Adipocyte (in vitro differentiated cells): Measurements from ENCODE around the gene MARCHF5.
A peak's percentile ranks its signal among the peaks of the same experiment; 100 is the strongest.
"Not testable (repeated sequence)": the region's sequence is repeated elsewhere in the genome, so short reads cannot be mapped to it uniquely, and the experiment has no call there.

ENCODE experiments used
- DNase-seq: peaks from one replicate; pipeline ENCODE4 v3.0.0-alpha.2; 2015; ENCODE audit warnings: low read depth
- H3K27me3 ChIP-seq: replicated peaks from 2 replicates; pipeline ENCODE4 v1.7.0; 2013; ENCODE audit warnings: mild to moderate bottlenecking, low read length, moderate library complexity; ENCODE audit not compliant: control insufficient read depth, insufficient read depth
- H3K36me3 ChIP-seq: 2 replicates; pipeline ENCODE4 v1.7.0; 2013; ENCODE audit warnings: low read length, mild to moderate bottlenecking, moderate library complexity; ENCODE audit not compliant: control insufficient read depth, insufficient read depth, severe bottlenecking
- H3K4me1 ChIP-seq: 2 replicates; pipeline ENCODE4 v1.7.0; 2013; ENCODE audit warnings: mild to moderate bottlenecking, low read length, moderate library complexity; ENCODE audit not compliant: control insufficient read depth, insufficient read depth
- H3K4me3 ChIP-seq: 2 replicates; pipeline ENCODE4 v1.7.0; 2013; ENCODE audit warnings: mild to moderate bottlenecking, low read length, moderate library complexity
- H3K9ac ChIP-seq: 2 replicates; pipeline ENCODE4 v1.7.0; 2013; ENCODE audit warnings: mild to moderate bottlenecking, low read length, moderate library complexity
- H3K9me3 ChIP-seq: 2 replicates; pipeline ENCODE4 v1.7.0; 2013; ENCODE audit warnings: mild to moderate bottlenecking, low read length, moderate library complexity; ENCODE audit not compliant: control insufficient read depth

MARCHF5 gene

DNA sequence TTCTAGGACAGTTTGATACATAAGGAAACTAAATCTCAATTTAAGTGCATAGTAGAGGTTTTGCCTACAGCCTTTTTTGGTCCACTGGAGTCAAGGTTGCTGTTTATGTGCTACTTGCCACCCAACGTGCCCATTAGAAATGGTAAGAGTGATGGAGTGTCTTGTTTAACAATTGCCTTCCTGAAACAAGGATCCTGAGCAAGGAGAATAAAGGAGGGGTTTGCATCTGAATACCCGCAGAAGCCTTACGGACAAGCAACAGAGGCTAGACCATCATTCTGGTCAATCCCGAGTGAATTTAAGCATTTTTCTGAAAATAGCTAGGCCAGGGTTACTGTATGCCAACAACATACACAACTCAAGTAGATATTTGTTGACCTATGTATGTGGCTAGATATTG lies 63.6 kb downstream of the MARCHF5 start:
- Histone ChIP-seq H3K4me1 (no peaks in the 10 kb centered on the region), H3K36me3 (peaks cover 23% of the 10 kb centered on the region), H3K9me3 (no peaks in the 10 kb centered on the region), H3K4me3 (no peak overlapping the region), H3K27me3 (no peaks in the 10 kb centered on the region), H3K9ac (no peak overlapping the region)
- no peak for DNase-seq

DNA sequence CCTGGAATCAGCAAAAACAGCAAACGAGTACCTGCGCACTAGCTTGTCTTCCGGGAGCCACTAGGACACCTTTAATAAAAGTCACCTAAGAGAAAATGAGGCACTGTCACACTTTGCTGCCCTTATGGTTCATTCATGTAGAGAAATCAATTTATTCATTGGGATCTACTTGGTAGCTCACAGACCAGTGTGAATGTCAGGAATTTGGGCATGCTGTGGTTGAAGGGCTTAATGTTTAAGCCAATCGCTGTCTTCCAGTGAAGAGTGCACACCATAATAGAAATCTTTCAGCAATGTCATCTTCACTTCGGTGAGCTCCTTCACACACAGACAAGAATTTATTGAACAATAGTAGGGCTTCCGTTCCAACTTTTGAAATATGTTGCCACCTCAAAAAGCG lies 65.1 kb downstream of the MARCHF5 start:
- Histone ChIP-seq H3K9ac (no peak overlapping the region), H3K4me1 (no peaks in the 10 kb centered on the region), H3K36me3 (peaks cover 8% of the 10 kb centered on the region), H3K27me3 (no peaks in the 10 kb centered on the region), H3K4me3 (no peak overlapping the region), H3K9me3 (no peaks in the 10 kb centered on the region)
- DNase-seq: no peak

DNA sequence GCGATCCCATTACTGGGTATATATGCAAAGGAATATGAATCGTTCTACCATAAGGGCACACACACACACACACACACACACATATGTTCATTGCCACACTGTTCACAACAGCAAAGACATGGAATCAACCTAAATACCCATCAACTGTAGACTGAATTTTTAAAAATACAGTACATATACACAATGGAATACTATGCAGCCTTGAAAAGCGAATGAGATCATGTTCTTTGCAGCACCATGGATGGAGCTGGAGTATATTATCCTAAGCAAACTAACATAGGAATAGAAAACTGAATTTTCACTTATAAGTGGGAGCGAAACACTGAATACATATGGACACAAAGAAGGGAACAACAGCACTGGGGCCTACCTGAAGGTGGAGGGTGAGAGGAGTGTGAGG lies 72.5 kb downstream of the MARCHF5 start:
- no peak overlapping the region for H3K9ac ChIP-seq
- no peaks in the 10 kb centered on the region for H3K36me3 ChIP-seq
- peaks cover 10% of the 10 kb centered on the region for H3K27me3 ChIP-seq
- H3K9me3 ChIP-seq: no peaks in the 10 kb centered on the region
- DNase-seq: no peak
- no peak overlapping the region for H3K4me3 ChIP-seq
- no peaks in the 10 kb centered on the region for H3K4me1 ChIP-seq

DNA sequence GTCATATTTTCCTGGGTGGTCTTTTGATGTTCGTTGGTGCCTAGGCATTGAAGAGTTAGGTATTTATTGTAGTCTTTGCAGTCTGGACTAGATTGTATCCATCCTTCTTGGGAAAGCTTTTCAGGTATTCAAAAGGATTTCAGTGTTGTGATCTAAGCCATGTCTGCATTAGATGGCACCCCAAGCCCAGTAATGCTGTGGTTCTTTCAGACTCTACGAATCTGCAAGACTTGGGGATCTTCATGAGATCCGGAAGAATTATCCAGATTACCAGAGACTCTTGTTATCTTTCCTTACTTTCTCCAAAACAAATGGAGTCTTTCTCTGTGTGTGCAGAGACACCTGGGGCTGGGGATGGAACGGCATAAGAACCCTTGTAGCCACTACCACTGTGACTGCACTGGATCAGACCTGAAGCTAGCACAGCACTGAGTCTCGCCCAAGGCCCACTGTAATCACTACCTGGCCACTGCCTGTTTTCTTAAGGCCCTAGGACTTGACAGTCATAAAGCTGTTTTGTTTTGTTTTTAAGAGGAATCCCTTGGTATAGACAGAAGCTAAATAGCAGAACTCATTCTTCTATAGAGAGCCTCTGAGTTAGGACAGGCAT lies 75.5 kb downstream of the MARCHF5 start:
- DNase-seq: no peak
- Histone ChIP-seq H3K36me3 (no peaks in the 10 kb centered on the region), H3K27me3 (peaks cover 9% of the 10 kb centered on the region), H3K9me3 (no peaks in the 10 kb centered on the region), H3K4me1 (no peaks in the 10 kb centered on the region), H3K4me3 (no peak overlapping the region), H3K9ac (no peak overlapping the region)

DNA sequence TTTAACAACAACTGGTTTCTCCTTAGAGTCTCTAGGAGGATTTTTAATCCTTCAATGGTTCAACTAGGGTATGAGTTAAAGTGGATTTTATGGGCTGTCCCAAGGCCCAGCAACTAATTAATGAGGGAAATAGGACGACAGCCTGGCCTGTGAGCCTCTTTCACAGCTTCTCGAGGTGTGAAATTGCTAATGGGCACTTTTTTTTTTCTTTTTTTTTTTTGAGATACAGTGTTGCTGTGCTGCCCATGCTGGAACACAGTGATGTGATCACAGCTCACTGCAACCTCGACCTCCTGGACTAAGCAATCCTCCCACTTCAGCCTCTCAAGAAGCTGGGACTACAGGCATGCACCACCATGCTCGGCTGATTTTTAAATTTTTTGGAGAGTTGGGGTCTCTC lies 87.0 kb downstream of the MARCHF5 start:
- Histone ChIP-seq H3K9ac (no peak overlapping the region), H3K27me3 (peaks cover 21% of the 10 kb centered on the region), H3K9me3 (no peaks in the 10 kb centered on the region), H3K36me3 (no peaks in the 10 kb centered on the region), H3K4me1 (no peaks in the 10 kb centered on the region), H3K4me3 (no peak overlapping the region)
- DNase-seq: no peak

DNA sequence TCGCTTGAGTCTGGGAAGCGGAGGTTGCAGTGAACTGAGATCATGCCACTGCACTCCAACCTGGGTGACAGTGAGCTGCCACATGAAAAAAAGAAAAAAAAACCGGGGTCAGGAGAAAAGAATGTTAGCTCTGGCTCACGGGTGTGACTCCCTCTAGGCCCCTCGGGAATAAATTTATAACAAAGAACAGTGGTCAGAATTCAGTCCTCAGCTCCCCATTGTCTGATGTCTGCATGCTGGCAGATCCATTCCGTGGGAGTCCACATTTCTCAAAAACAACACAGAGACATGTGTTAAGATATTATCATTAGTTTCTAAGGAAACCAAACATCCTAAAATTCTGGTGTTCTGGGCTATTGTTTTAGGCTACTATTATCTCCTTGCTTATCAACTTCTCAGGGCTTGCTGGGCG lies 90.6 kb downstream of the MARCHF5 start:
- Histone ChIP-seq H3K9me3 (no peaks in the 10 kb centered on the region), H3K4me1 (no peaks in the 10 kb centered on the region), H3K27me3 (peaks cover 24% of the 10 kb centered on the region), H3K36me3 (no peaks in the 10 kb centered on the region), H3K9ac (no peak overlapping the region), H3K4me3 (no peak overlapping the region)
- DNase-seq: no peak

DNA sequence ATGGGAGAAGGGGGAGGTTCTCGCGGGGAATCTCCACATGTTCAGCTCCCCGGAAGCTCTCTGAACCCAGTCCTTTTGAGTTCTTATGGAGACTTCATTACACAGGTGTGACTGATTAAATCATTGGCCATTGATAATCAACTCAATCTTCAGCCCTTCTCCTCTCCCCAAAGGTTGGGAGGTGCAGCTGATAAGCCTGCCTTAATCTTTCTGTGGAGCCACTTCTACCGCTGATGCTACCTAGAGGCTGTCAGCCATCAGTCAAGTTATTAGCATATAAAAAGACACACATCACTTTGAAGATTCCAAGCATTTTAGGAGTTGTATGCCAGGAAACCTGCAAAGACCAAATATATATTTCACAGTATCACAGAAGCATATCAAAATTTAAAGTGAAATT lies 91.7 kb downstream of the MARCHF5 start:
- H3K4me3 ChIP-seq: no peak overlapping the region
- no peaks in the 10 kb centered on the region for H3K9me3 ChIP-seq
- H3K27me3 ChIP-seq: peaks cover 24% of the 10 kb centered on the region
- DNase-seq: no peak
- no peaks in the 10 kb centered on the region for H3K4me1 ChIP-seq
- H3K9ac ChIP-seq: no peak overlapping the region
- no peaks in the 10 kb centered on the region for H3K36me3 ChIP-seq

DNA sequence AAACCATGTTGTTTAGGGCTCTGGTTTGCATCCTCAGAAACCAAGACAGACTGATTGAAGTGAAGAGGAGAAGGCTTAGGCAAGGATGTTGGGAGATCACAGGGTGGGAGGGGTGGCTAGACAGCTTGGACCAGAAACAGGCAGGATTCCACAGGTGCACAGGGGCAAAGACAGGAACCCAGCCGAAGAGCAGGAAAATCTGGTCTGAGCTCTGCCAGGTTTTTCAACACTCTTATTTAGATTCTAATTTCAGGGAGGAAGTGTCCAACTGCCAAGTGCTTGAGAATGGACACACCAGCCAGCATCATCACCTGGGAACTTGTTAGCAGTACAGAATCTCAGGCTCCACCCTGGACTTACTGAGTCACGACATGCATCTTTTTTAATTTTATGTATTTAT lies 93.8 kb downstream of the MARCHF5 start:
- Histone ChIP-seq H3K4me3 (no peak overlapping the region), H3K36me3 (no peaks in the 10 kb centered on the region), H3K27me3 (peaks cover 16% of the 10 kb centered on the region), H3K4me1 (no peaks in the 10 kb centered on the region), H3K9me3 (no peaks in the 10 kb centered on the region), H3K9ac (no peak overlapping the region)
- DNase-seq: no peak

DNA sequence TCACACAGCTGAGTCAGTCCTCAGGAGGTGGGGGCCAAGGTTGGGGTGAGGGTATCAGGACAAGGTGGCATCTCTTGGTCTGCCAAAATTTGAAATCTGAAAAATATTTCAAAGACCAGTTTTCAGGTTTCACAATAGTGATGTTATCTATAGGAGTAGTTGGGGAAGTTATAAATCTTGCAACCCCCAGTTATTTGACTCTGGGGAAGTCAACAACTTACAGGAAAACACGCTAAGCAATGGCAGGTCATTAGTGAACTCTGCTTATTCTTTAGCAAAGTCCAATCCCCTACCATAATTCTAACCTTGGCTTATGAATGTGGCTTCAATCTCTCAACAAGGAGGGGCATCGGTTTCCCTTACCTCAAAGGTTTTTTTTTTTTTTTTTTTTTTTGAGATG lies 94.9 kb downstream of the MARCHF5 start:
- no peak overlapping the region for H3K4me3 ChIP-seq
- peaks cover 11% of the 10 kb centered on the region for H3K27me3 ChIP-seq
- no peaks in the 10 kb centered on the region for H3K9me3 ChIP-seq
- no peak for DNase-seq
- no peaks in the 10 kb centered on the region for H3K36me3 ChIP-seq
- H3K9ac ChIP-seq: no peak overlapping the region
- no peaks in the 10 kb centered on the region for H3K4me1 ChIP-seq

DNA sequence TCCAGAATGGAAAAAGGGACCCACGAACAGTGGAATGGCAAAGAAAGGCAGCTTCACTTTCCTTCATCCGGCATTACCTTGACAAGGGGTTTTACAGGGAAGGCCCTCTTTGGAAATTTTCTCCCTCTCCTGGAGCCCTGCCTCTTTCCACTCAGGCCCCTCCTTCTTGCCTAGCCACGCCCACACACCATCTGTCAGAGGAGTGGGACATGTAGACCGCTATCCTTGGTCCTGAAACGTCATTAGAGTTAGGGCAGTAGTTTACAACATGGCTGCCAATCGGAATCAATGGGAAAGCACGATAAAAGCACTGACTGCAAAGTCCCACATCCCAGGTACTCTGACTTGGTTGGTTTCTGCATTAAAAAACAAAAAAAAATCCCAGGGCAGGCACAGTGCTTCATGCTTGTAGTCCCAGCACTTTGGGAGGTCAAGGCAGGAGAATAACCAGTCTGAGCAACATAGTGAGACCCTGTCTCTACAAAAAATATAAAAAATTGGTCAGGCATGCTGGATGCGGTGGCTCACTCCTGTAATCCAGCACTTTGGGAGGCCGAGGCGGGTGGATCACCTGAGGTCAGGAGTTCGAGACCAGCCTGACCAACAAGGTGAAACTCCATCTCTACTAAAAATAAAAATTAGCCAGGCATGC lies 96.4 kb downstream of the MARCHF5 start:
- peaks cover 9% of the 10 kb centered on the region for H3K27me3 ChIP-seq
- no peaks in the 10 kb centered on the region for H3K4me1 ChIP-seq
- H3K9me3 ChIP-seq: no peaks in the 10 kb centered on the region
- no peak overlapping the region for H3K4me3 ChIP-seq
- DNase-seq: peak; percentile 59
- H3K36me3 ChIP-seq: no peaks in the 10 kb centered on the region
- H3K9ac ChIP-seq: no peak overlapping the region

DNA sequence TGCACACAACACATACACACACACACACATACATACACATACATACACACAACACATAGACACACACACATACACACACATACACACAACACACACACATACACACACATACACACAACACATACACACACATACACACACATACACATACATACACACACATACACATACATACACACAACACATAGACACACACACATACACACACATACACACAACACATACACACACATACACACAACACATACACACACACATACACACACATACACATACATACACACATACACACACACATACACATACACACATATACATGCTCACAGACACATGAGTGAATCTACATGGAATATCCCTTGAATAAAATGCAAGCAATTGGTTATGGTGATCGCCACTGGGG lies 102.2 kb downstream of the MARCHF5 start:
- DNase-seq, H3K36me3 ChIP-seq, H3K4me1 ChIP-seq, H3K9ac ChIP-seq, H3K4me3 ChIP-seq, H3K27me3 ChIP-seq, H3K9me3 ChIP-seq: not testable (repeated sequence)

DNA sequence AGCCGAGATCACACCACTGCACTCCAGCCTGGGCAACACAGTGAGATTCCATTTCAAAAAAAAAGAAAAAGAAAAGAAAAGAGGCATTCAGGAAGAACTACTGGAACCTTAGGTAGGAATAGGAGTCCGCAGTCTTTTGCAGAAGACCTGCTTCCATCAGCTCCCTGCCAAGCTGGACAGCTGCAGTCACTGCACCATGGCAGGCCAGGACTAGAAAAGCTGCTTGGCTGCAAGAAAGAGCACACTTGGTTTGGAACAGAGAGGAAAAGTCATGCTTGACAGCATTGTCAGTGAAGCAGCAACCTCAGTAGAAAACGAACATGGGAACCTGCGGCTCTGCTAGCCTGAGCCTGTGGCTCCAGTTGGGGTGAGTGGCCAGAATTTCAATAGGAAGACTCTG lies 104.3 kb downstream of the MARCHF5 start:
- H3K4me1 ChIP-seq: no peaks in the 10 kb centered on the region

More for the DNA sequence above, 104.3 kb downstream of the MARCHF5 start:
- no peaks in the 10 kb centered on the region for H3K36me3 ChIP-seq
- no peaks in the 10 kb centered on the region for H3K9me3 ChIP-seq
- no peak overlapping the region for H3K9ac ChIP-seq
- no peak for DNase-seq
- H3K4me3 ChIP-seq: no peak overlapping the region
- peaks cover 4% of the 10 kb centered on the region for H3K27me3 ChIP-seq
